DOHH2 (cell line): ENCODE results near the gene GOLGA6L10.
"Not testable (repeated sequence)": the region's sequence is repeated elsewhere in the genome, so short reads cannot be mapped to it uniquely, and the experiment has no call there.

Experiments used
- EZH2phosphoT487 ChIP-seq: fragments of 200-600 bp; sonication (generic); IDR thresholded peaks from 2 replicates; pipeline ENCODE4 v1.6.1; 2017; ENCODE audit warnings: borderline replicate concordance, mild to moderate bottlenecking, antibody characterized with exemption, low read length, moderate library complexity, mixed read lengths
- TF ChIP-seq, protein P1 (sequence below): fragments of 200-600 bp; sonication (generic); IDR thresholded peaks from one replicate; pipeline ENCODE4 v1.5.1; 2014; ENCODE audit warnings: antibody characterized with exemption, mild to moderate bottlenecking, low read depth, low read length; ENCODE audit not compliant: poor library complexity, severe bottlenecking

DNA sequence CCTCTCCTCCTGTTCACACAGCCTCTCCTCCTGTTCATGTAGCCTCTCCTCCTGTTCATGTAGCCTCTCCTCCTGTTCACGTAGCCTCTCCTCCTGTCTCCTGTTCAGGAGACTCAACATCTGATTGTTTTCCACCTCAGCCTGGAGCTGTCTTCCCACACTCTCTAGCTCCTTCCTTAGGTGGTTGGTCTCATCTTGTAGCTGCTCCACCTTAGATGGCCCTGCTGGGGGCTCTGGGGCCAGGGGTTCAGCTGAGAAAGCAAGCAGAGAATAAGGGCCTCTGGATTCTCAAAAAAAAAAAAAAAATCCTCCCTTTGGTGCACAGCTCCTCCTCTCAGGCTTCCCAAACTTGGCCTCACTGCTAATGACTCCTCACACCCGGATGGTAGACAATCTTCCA, 4.1 kb downstream of the GOLGA6L10 start:
- TF ChIP-seq, protein P1, sequence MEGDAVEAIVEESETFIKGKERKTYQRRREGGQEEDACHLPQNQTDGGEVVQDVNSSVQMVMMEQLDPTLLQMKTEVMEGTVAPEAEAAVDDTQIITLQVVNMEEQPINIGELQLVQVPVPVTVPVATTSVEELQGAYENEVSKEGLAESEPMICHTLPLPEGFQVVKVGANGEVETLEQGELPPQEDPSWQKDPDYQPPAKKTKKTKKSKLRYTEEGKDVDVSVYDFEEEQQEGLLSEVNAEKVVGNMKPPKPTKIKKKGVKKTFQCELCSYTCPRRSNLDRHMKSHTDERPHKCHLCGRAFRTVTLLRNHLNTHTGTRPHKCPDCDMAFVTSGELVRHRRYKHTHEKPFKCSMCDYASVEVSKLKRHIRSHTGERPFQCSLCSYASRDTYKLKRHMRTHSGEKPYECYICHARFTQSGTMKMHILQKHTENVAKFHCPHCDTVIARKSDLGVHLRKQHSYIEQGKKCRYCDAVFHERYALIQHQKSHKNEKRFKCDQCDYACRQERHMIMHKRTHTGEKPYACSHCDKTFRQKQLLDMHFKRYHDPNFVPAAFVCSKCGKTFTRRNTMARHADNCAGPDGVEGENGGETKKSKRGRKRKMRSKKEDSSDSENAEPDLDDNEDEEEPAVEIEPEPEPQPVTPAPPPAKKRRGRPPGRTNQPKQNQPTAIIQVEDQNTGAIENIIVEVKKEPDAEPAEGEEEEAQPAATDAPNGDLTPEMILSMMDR: not testable (repeated sequence)
- not testable (repeated sequence) for TF ChIP-seq EZH2phosphoT487
